OCI-LY3 (cell line): ENCODE results near the gene AMDHD2.
"Not testable (repeated sequence)": the region's sequence is repeated elsewhere in the genome, so short reads cannot be mapped to it uniquely, and the experiment has no call there.

Experiments used
- CTCF ChIP-seq: fragments of 200-600, 300-600 bp; sonication (generic); IDR thresholded peaks from 2 replicates; pipeline ENCODE4 v1.5.1; 2014; ENCODE audit warnings: antibody characterized with exemption, low read length, low read depth
- EZH2phosphoT487 ChIP-seq: fragments of 200-600 bp; shearing (Covaris generic); IDR thresholded peaks from 2 replicates; pipeline ENCODE4 v1.6.1; 2018; ENCODE audit warnings: antibody characterized with exemption, mixed run types, low read depth

- TF ChIP-seq CTCF, EZH2phosphoT487: not testable (repeated sequence)
Observed at GRCh38 chr16:2577044-2577443, 56.9 kb downstream of the AMDHD2 start.
